Immature natural killer cell (primary cell): ENCODE measurements around the gene ROCK1. TPM values are rescaled to one million over a fixed set of nuclear protein-coding genes. Genes with fewer than 3 reads are reported as not detected.

ENCODE experiments used
- DNase-seq, 3 donors: peaks; one replicate each; pipeline ENCODE4 v3.0.0; 2022; ENCODE audit warnings: mixed read lengths in 1 of 3
- H3K27ac Mint-ChIP-seq, 6 donors: one replicate each; pipeline ENCODE4 v1.8.0; 2020; ENCODE audit warnings: mixed read lengths in 6 of 6, mild to moderate bottlenecking in 5 of 6, inconsistent platforms in 4 of 6, moderate library complexity in 3 of 6
- H3K27me3 Mint-ChIP-seq, 3 donors: one replicate each; pipeline ENCODE4 v1.8.0; 2020 to 2021; ENCODE audit warnings: low read depth in 3 of 3, mild to moderate bottlenecking in 3 of 3, mixed read lengths in 3 of 3, moderate library complexity in 3 of 3, inconsistent platforms in 1 of 3
- H3K36me3 Mint-ChIP-seq, 3 donors: one replicate each; pipeline ENCODE4 v1.8.0; 2020; ENCODE audit warnings: mixed read lengths in 3 of 3, inconsistent platforms in 2 of 3, mild to moderate bottlenecking in 2 of 3
- H3K4me1 Mint-ChIP-seq, 2 donors: one replicate each; pipeline ENCODE4 v1.8.0; 2020; ENCODE audit warnings: inconsistent platforms in 2 of 2, mild to moderate bottlenecking in 2 of 2, mixed read lengths in 2 of 2, moderate library complexity in 1 of 2
- H3K4me3 Mint-ChIP-seq, 5 donors: one replicate each; pipeline ENCODE4 v1.8.0; 2020; ENCODE audit warnings: mild to moderate bottlenecking in 5 of 5, mixed read lengths in 5 of 5, inconsistent platforms in 3 of 5, moderate library complexity in 3 of 5
- H3K9me3 Mint-ChIP-seq, 6 donors: one replicate each; pipeline ENCODE4 v1.8.0; 2020; ENCODE audit warnings: mild to moderate bottlenecking in 6 of 6, mixed read lengths in 6 of 6, inconsistent platforms in 4 of 6, moderate library complexity in 3 of 6
- polyA plus RNA-seq, 3 donors: library from polyadenylated mRNA; unstranded; fragments of 300-500 nt; fragmentation: Illumina TruSeq; gene quantifications; one replicate each; pipeline ENCODE4 v1.2.3, GENCODE V29; 2021

Gene ROCK1
- polyA plus RNA-seq, 3 donors from 2014 or later: 15.3 to 56.7 (median 16.0) TPM

DNA sequence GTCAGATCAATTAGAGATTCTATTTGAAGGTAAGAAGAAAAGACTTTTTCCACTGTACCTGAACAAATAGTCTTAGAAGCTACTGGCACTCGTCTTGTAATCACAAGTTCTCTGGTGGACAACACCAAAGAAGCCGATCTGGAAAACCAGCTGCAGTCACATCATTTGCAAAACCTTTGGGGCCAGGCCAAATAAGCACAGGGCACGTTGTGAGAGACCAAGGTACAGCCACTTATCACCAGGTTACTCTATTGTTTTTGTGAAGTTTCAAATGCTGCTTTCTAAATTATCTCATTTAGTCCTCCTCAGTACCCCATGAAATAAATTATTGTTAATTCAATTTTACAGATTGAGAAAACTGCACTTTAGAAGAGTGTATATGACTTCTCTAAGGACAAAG, 18.5 kb downstream of the ROCK1 start:
- no peaks in the 10 kb centered on the region for H3K36me3 Mint-ChIP-seq
- H3K9me3 Mint-ChIP-seq: no peaks in the 10 kb centered on the region
- peak overlapping the region in 2 of 5 donors; percentile 20 to 31 for H3K4me3 Mint-ChIP-seq
- no peak for DNase-seq
- peaks cover 79 to 86% of the 10 kb centered on the region in 2 donors for H3K4me1 Mint-ChIP-seq
- H3K27me3 Mint-ChIP-seq: peaks cover 0 to 1% (median 0%) of the 10 kb centered on the region in 3 donors
- H3K27ac Mint-ChIP-seq: peak overlapping the region in 3 of 6 donors; percentile 6 to 47 (median 10)

DNA sequence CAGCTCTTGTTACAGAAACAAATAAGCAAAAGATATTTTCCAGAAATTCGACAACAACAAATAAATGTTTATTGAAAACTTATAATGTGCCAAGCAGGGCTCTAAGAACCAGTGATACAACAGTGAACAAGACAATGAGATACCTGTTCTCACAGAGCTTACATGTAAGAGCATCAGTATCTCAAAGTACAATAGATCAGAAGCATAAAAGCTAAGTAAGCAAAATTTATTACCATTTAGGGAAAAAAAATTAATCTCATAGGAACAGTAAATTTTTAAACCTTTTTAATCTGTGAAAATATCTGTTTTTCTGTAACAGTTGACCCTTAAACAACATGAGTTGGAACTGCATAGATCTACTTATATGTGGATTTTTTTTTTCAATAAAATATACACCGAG, 20.9 kb downstream of the ROCK1 start:
- no peak overlapping the region for H3K27ac Mint-ChIP-seq
- H3K9me3 Mint-ChIP-seq: no peaks in the 10 kb centered on the region
- peaks cover 83 to 89% of the 10 kb centered on the region in 2 donors for H3K4me1 Mint-ChIP-seq
- no peaks in the 10 kb centered on the region for H3K27me3 Mint-ChIP-seq
- H3K36me3 Mint-ChIP-seq: no peaks in the 10 kb centered on the region
- DNase-seq: no peak
- H3K4me3 Mint-ChIP-seq: peak overlapping the region in 2 of 5 donors; percentile 36 to 44

DNA sequence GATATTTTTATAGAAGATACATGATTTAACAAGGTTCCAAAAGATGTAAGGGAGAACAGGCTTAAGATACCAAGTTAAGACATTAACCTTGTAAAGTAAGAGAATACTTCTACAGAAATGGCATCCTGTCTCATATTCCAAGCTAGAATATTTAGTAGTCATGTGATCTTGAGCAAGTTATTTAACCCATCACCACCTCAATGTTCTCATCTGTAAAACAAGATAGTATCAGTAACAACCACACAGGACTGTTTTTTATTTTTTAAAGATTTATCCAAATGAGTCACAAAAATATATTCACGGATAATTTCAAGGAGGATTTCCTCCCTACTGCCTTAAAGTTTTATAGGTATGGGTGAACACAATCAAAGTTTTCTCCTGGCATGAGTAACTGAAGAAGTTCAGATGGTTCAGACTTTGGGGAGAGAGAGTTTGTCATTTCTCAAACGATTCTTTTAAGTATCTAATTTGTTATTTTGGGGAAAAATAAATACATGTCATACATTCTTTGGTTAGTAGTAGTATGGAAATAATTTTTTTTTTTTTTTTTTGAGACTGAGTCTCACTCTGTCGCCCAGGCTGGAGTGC, 25.9 kb downstream of the ROCK1 start:
- H3K27me3 Mint-ChIP-seq: peaks cover 0 to 3% (median 1%) of the 10 kb centered on the region in 3 donors
- no peak for DNase-seq
- H3K4me1 Mint-ChIP-seq: peaks cover 92 to 93% of the 10 kb centered on the region in 2 donors
- H3K36me3 Mint-ChIP-seq: no peaks in the 10 kb centered on the region
- H3K27ac Mint-ChIP-seq: no peak overlapping the region
- peak overlapping the region in 4 of 5 donors; percentile 4 to 55 (median 18) for H3K4me3 Mint-ChIP-seq
- peaks cover 0 to 2% (median 0%) of the 10 kb centered on the region in 6 donors for H3K9me3 Mint-ChIP-seq

DNA sequence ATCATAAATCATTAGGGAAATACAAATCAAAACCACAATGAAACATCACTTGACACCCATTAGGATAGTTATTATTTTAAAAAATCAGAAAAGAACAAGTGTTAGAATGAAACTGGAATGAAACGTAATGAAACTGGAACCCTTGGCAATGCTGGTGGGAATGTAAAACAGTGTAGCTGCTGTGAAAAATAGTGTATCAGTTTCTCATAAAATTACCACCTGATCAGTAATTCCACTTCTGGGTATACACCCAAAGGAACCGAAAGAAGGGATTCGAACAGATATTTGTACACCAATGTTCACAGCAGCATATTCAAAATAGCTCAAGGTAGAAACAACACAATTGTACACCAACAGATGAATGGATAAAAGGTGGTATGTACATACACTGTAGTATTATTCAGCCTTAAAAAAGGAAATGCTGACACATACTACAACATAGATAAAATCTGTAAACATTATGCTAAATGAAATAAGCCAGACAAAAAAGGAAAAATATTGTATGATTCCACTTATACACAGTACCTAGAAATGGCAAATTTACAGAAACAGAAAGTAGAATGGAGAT, 27.0 kb downstream of the ROCK1 start:
- H3K36me3 Mint-ChIP-seq: no peaks in the 10 kb centered on the region
- H3K27me3 Mint-ChIP-seq: peaks cover 0 to 3% (median 1%) of the 10 kb centered on the region in 3 donors
- peaks cover 92 to 93% of the 10 kb centered on the region in 2 donors for H3K4me1 Mint-ChIP-seq
- H3K4me3 Mint-ChIP-seq: peak overlapping the region in 3 of 5 donors; percentile 17 to 63 (median 53)
- no peak for DNase-seq
- H3K27ac Mint-ChIP-seq: no peak overlapping the region
- peaks cover 0 to 2% (median 0%) of the 10 kb centered on the region in 6 donors for H3K9me3 Mint-ChIP-seq

DNA sequence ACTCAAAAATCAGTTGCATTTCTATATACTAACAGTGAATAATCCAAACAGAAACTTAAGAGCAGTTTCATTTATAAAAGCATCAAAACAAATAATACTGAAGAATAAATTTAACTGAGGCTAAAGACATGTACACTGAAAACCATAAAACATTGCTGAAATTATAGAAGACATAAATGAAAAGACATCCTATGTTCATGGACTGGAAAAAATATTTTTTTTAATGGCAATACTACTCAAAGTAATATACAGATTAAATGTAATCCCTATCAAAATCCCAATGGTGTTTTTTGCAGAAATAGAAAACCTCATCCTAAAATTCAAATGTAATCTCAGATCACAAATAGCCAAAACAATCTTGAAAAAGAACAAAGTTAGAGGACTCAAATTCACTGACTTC, 28.6 kb downstream of the ROCK1 start:
- DNase-seq: no peak
- Mint-ChIP-seq H3K27ac (no peak overlapping the region), H3K9me3 (peaks cover 0 to 2% (median 0%) of the 10 kb centered on the region in 6 donors), H3K4me1 (peaks cover 98 to 100% of the 10 kb centered on the region in 2 donors), H3K27me3 (peaks cover 0 to 5% (median 1%) of the 10 kb centered on the region in 3 donors), H3K36me3 (no peaks in the 10 kb centered on the region), H3K4me3 (peak overlapping the region in 3 of 5 donors; percentile 0 to 63 (median 3))

DNA sequence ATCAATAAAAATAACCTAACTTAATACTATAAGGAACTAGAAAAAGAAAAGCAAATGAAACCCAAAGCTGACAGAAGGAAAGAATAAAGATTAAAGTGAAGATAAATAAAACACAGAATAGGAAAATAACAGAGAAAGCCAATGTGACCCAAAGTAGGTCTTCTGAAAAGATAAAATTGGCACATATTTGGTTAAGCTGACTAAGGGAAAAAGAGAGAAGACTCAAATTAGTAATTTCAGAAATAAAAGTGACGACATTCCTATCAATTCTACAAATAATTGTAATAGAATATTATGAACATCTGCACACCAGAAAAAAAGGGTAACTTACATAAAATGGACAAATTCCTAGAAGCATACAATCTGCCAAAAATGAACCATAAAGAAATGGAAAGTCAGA, 30.2 kb downstream of the ROCK1 start:
- Mint-ChIP-seq H3K4me3 (peak overlapping the region in 2 of 5 donors; percentile 46 to 56), H3K9me3 (peaks cover 0 to 2% (median 0%) of the 10 kb centered on the region in 6 donors), H3K4me1 (peaks cover 94 to 99% of the 10 kb centered on the region in 2 donors), H3K27me3 (peaks cover 0 to 5% (median 1%) of the 10 kb centered on the region in 3 donors), H3K36me3 (no peaks in the 10 kb centered on the region), H3K27ac (peak overlapping the region in 2 of 6 donors; percentile 26 to 54)
- DNase-seq: no peak

DNA sequence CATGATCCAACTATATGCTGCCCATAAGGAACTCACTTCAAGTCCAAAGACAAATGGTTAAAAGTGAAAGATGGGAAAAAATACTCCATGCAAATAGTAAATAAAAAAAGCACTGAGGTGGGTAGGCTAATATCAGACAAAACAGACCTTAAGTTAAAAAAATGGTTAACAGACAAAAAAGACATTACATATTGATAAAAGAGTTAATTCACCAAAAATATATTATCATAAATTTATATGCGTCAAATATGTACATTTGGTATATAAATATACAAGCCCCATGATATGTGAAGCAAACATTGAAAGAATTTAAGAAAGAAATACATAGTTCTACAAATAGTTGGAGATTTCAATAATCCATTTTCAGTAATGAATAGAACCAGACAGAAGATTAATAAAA, 31.0 kb downstream of the ROCK1 start:
- no peak overlapping the region for H3K27ac Mint-ChIP-seq

DNA sequence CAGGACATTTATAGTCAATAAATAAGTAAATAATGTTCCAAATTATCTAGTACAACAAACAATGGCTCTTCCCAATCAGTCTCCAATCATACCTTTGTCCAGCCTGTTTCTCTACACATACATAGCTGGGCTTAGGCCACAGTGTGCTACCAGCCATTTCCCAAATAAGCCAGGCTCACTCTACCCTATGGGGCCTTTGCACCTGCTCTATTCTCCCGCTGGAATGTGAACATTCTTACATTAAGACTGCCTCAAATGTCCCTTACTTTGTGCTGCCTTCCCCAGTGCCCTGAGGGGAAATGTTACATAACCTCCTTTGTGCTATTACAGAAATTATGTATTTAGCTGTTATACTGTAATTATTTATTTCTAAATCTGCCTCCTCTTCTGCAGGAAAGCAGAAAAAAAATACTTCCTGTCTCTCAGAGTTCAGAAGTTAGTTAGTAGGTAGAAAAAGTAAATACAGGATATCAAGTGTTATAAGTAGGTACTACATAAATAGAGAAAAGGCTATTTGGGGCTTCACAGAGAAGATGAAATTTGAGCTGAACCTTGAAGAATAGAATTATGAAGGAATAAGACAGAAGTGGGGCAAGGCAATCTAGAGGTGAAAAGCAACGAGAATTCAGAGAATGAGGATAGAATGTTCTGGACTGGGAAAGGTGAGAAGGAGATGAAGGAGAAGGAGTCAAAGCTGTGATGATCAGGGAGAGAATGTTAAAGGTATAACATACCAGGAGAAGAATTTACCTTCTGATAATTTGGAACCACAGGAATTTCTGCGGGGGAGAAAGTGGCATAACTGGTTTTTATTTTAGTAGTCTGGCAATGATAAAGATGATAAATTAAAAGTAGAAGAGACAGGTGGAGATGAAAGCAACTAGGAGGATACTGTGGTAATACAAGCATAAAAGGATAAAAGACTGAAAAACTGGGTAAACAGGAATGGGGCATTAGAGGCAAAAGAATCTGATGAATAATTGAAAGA, 37.0 kb downstream of the ROCK1 start:
- Mint-ChIP-seq H3K4me3 (peak overlapping the region; percentile 5 to 67 (median 16)), H3K27ac (peak overlapping the region; percentile 20 to 74 (median 64)), H3K9me3 (no peaks in the 10 kb centered on the region), H3K27me3 (peaks cover 0 to 2% (median 0%) of the 10 kb centered on the region in 3 donors), H3K36me3 (no peaks in the 10 kb centered on the region), H3K4me1 (peaks cover 83 to 96% of the 10 kb centered on the region in 2 donors)
- no peak for DNase-seq

More for the DNA sequence above, 31.0 kb downstream of the ROCK1 start:
- H3K4me3 Mint-ChIP-seq: peak overlapping the region in 3 of 5 donors; percentile 4 to 12 (median 5)
- H3K27me3 Mint-ChIP-seq: peaks cover 0 to 5% (median 1%) of the 10 kb centered on the region in 3 donors
- H3K36me3 Mint-ChIP-seq: no peaks in the 10 kb centered on the region
- DNase-seq: no peak
- H3K4me1 Mint-ChIP-seq: peaks cover 92 to 99% of the 10 kb centered on the region in 2 donors
- peaks cover 0 to 2% (median 0%) of the 10 kb centered on the region in 6 donors for H3K9me3 Mint-ChIP-seq

DNA sequence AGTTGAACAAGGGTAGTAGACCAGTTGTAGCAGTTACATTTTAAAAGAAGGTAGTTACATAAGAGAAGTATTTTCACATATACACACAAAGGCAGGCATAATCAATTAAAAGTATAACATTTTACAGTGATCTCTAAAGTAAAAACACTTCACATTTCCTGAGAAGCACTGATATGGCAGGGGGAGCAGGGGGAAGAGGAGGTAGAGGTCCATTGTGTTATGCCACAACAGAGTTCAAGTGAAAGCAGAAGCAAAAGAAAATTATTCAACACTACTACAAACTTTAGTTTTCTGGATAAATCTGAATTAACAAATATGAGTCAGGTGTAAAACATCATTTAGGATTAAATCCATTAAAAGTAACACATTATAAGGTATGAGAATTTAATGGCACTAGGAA, 38.4 kb downstream of the ROCK1 start:
- peaks cover 0 to 1% (median 0%) of the 10 kb centered on the region in 3 donors for H3K27me3 Mint-ChIP-seq
- H3K27ac Mint-ChIP-seq: peak overlapping the region in 5 of 6 donors; percentile 8 to 72 (median 65)

DNA sequence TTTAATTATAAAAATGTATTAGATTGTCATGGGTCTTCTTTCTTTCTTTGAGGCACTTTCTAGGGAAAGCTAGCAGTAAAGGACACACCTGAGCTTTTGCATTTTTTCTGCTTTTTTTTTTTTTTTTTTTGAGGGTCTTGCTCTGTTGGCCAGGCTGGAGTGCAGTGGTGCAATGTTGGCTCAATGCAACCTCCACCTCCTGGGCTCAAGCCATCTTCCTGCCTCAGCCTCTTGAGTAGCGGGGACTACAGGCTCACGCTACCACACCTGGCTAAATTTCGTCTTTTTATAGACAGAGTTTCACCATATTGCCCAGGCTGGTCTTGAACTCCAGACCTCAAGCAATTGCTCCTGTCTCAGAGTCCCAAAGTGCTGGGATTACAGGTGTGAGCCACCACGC, 40.5 kb downstream of the ROCK1 start:
- Mint-ChIP-seq H3K27ac (no peak overlapping the region), H3K4me1 (peaks cover 54 to 83% of the 10 kb centered on the region in 2 donors), H3K9me3 (no peaks in the 10 kb centered on the region), H3K4me3 (no peak overlapping the region), H3K27me3 (no peaks in the 10 kb centered on the region), H3K36me3 (no peaks in the 10 kb centered on the region)
- no peak for DNase-seq

More for the DNA sequence above, 38.4 kb downstream of the ROCK1 start:
- Mint-ChIP-seq H3K4me1 (peaks cover 70 to 96% of the 10 kb centered on the region in 2 donors), H3K9me3 (no peaks in the 10 kb centered on the region), H3K4me3 (peak overlapping the region; percentile 3 to 51 (median 16)), H3K36me3 (no peaks in the 10 kb centered on the region)
- no peak for DNase-seq

DNA sequence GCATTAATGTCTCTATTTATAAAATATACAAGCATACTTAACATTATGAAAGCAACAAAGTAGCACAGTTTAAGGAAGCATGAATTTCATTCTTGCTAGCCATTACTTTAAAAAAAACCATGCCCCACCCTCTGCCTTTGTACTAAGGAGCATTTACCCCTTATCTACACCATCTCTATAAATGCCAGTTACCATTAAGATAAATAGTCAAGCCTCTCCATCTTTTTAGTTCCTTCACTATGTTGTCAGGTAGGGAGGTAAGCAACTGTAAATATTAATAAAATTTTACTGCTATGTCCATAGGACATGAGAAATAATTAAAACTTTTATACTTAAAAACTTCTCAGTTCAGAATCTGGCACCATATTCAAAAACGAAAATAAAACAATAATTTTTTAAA, 42.1 kb downstream of the ROCK1 start:
- no peak for DNase-seq
- no peaks in the 10 kb centered on the region for H3K36me3 Mint-ChIP-seq
- H3K4me1 Mint-ChIP-seq: peaks cover 46 to 78% of the 10 kb centered on the region in 2 donors
- H3K9me3 Mint-ChIP-seq: no peaks in the 10 kb centered on the region
- H3K27ac Mint-ChIP-seq: peak overlapping the region in 1 of 6 donors; percentile 43
- no peak overlapping the region for H3K4me3 Mint-ChIP-seq
- no peaks in the 10 kb centered on the region for H3K27me3 Mint-ChIP-seq

DNA sequence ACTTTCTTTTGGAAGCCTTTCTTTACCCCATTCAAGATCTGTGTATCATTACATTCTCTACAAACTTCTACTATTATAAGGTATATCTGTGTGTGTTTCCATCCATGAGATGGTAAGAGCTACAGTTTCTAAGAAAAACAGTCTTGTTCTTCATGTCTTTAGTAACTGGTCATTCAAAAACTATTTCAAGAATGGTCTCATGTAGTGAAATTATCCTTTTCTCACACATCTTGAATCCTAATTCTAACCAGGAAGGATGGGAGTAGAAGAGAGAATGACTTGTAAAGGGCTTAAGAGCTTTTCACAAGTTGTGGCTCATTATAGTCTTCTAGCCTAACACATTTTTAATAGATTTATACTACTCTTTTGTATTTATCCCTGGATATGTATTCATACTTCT, 47.3 kb downstream of the ROCK1 start:
- Mint-ChIP-seq H3K4me1 (peaks cover 35 to 72% of the 10 kb centered on the region in 2 donors), H3K4me3 (no peak overlapping the region), H3K27me3 (no peaks in the 10 kb centered on the region), H3K9me3 (no peaks in the 10 kb centered on the region), H3K36me3 (no peaks in the 10 kb centered on the region), H3K27ac (no peak overlapping the region)
- no peak for DNase-seq

DNA sequence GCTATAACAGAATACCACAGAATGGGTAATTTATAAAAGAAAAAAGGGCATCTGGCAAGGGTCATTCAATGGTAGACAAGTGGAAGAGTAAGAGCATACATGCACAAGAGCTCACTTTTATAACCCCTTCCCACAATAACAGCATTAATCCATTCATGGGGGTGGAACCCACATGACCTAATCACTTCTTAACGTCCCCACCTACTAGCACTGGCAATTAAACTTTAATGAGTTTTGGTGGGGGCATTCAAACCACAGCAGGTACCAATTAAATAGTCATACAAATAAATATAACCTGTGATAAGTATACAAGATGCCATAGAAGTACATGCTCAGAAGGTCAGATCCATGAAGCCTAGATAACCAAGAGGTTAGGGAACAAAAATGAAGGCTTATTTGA, 48.6 kb downstream of the ROCK1 start:
- no peaks in the 10 kb centered on the region for H3K27me3 Mint-ChIP-seq
- H3K4me3 Mint-ChIP-seq: no peak overlapping the region
- peak overlapping the region in 1 of 6 donors; percentile 15 for H3K27ac Mint-ChIP-seq
- no peaks in the 10 kb centered on the region for H3K9me3 Mint-ChIP-seq
- DNase-seq: no peak
- H3K36me3 Mint-ChIP-seq: no peaks in the 10 kb centered on the region
- peaks cover 36 to 66% of the 10 kb centered on the region in 2 donors for H3K4me1 Mint-ChIP-seq
